SH-SY5Y (cell line): Measurements from ENCODE around the gene GALC.

Experiments
- GATA2 ChIP-seq: IDR thresholded peaks from 2 replicates; pipeline ENCODE4 v1.6.1; 2011; ENCODE audit warnings: mild to moderate bottlenecking, low read depth, low read length
- GATA3 ChIP-seq: IDR thresholded peaks from 2 replicates; pipeline ENCODE4 v1.6.1; 2011; ENCODE audit warnings: low read depth, mild to moderate bottlenecking, low read length, moderate library complexity

GRCh38 chr14:87952307-87953094 is 40.5 kb downstream of the GALC start:
- no peak for TF ChIP-seq GATA2
- TF ChIP-seq GATA3 = no peak
